GM10847 (cell line): ENCODE measurements around the gene NOTCH3.

ENCODE experiments used
- POLR2A ChIP-seq: IDR thresholded peaks from 2 replicates; pipeline ENCODE4 v1.6.1; 2011; ENCODE audit not compliant: insufficient read length; ENCODE audit errors: extremely low read depth

The NOTCH3 gene

GRCh38 chr19:15213715-15214381 is 13.1 kb upstream of the NOTCH3 start:
- no peak for TF ChIP-seq POLR2A

- TF ChIP-seq POLR2A: no peak
Observed at GRCh38 chr19:15212711-15213110, 11.9 kb upstream of the NOTCH3 start.

GRCh38 chr19:15210323-15210781 is 9.6 kb upstream of the NOTCH3 start:
- no peak for TF ChIP-seq POLR2A

GRCh38 chr19:15201374-15202023 is 704 bp upstream of the NOTCH3 start:
- TF ChIP-seq POLR2A: no peak

- TF ChIP-seq POLR2A: no peak
Observed at GRCh38 chr19:15199661-15200552, 888 bp downstream of the NOTCH3 start.

- TF ChIP-seq POLR2A: no peak
Observed at GRCh38 chr19:15198951-15199660, 1.7 kb downstream of the NOTCH3 start.

- no peak for TF ChIP-seq POLR2A
Observed at GRCh38 chr19:15197942-15198341, 2.9 kb downstream of the NOTCH3 start.

GRCh38 chr19:15197275-15197941 is 3.4 kb downstream of the NOTCH3 start:
- no peak for TF ChIP-seq POLR2A

GRCh38 chr19:15196360-15197005 is 4.3 kb downstream of the NOTCH3 start:
- TF ChIP-seq POLR2A: no peak

- TF ChIP-seq POLR2A: no peak
Observed at GRCh38 chr19:15195371-15196334, 5.1 kb downstream of the NOTCH3 start.

GRCh38 chr19:15194938-15195337 is 5.9 kb downstream of the NOTCH3 start:
- TF ChIP-seq POLR2A: no peak

- no peak for TF ChIP-seq POLR2A
Observed at GRCh38 chr19:15191982-15192381, 8.8 kb downstream of the NOTCH3 start.

- no peak for TF ChIP-seq POLR2A
Observed at GRCh38 chr19:15191514-15191913, 9.3 kb downstream of the NOTCH3 start.

- no peak for TF ChIP-seq POLR2A
Observed at GRCh38 chr19:15188851-15189250, 11.9 kb downstream of the NOTCH3 start.
